ENCODE data around the gene WDR86.

WDR86 gene

GRCh38 chr7:151405588-151405987 is 4.2 kb downstream of the WDR86 start:
- DNase-seq: no peak

- no peak for DNase-seq
Observed at GRCh38 chr7:151405056-151405455, 4.8 kb downstream of the WDR86 start.

- DNase-seq: no peak
Observed at GRCh38 chr7:151404216-151405011, 5.4 kb downstream of the WDR86 start.

DNA sequence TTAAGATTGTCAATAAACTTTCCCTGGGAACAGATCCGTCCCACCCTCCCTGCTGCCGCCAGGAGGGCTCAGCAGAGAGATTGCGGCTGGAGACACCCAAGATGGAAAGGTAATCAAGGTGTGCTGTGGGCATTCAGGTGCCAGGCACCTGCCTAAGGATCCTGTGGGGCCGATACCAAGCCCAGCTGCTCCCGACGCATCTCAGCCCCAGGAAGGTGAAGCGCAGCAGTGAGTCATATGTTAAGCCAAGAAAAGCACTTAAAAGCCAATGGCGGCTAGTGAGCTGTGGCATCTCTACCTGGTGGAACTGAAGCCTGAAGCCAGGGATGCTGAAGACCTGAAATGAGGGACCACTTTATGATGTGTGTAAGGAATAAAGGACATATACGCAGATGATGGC is 6.1 kb downstream of the WDR86 start:
- no peak for DNase-seq

DNA sequence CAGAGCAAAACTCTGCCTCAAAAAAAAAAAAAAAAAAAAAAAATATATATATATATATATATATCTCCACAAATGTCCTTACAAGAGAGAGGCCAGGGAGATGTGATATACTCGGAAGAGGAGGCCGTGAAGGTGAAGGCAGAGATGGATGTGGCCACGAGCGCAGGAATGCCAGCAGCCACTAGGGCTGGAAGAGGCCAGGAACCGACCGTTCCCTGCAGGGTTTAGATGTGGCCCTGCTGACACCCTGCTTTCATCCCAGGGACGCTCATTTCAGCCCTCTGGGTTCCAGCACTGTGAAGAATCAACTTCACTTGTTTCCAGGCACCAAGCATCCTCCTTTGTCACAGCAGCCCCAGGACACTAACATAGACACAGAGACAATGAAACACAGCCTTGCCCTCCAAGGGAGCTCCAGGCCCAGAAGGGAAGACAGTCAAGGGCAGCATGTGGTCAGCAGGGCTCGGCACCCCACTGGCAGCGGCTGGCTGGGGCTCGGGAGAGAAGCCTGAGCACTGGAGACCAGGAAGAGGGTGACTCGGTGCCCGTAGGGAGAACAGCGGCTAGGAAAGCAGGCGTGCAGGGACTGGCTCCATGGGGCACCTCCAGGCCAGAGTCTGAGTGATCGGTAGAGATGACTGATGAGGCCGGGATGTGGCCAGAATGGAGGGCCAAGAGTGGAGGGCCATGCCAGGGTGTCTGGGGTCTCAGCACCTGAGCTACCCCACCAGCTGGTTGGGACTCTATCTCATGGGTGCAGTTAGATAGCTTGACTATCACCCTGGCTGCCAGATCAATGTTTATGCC is 7.6 kb downstream of the WDR86 start:
- DNase-seq: no peak

DNA sequence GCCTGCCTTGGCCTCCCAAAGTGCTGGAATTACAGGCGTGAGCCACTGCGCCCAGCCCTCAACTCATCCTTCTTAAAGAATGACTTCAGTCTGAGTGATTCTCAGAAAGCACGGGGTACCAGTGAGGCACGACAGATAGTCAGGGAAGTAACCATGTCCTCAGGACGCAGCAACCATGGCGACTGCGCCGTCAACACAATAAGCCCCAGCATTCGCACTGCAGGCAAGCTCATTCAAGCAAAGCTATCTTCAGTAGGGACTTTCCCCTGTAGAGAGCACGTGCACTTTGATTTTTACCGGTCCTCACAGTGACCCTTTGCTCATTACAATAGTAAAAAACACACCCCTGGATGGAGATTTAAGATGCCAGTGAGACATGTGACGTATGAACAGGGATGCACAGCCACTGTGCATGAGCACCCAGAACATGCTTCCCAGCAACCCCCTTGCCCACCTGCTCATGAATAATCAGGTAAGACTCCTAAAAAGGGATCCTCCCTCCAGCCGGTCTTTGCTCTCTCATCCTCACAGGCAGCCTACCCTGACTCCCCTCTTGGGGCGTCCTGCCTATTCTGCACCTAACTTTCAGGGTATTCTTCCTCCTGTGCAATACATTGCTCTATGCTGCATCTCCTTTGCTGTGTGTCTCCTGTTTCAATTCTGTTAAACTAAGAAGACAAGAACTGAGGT is 9.1 kb downstream of the WDR86 start:
- no peak for DNase-seq

DNA sequence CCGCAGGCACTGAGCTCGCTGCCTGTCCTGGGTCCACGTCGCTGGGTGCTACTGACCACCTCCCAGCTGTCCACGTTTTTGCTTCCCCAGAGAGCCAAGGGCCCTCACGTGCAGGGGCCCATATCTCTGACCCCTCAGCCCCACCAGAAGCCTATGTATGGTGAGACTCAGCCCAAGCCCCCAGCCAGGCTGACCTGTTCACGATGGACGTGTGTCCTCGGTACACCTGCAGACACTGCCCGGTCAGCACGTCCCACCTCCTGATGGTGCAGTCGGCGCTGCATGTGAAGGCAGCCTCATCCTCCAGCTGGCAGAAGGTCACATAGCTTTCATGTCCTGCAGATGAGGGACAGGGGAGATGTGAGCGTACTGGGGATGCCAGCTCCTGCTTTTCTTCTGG is 9.9 kb downstream of the WDR86 start:
- no peak for DNase-seq

DNA sequence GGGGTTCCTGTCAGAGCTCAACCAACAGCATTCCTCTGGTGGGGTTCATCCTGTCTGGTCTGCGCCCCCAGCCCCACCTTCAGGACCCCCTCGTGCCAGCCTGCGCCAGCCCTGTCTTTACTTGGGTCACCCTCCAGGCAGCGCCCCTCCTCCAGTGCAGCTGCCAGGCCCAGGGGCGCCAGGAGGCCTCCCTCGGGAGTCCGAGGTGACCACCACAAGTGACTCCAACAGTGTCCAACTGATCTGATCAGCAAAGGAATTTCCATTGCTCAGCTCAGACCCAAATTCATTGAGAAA is 10.6 kb downstream of the WDR86 start:
- DNase-seq: no peak

- DNase-seq: no peak
Observed at GRCh38 chr7:151398446-151399304, 11.2 kb downstream of the WDR86 start.

- DNase-seq: no peak
Observed at GRCh38 chr7:151397026-151397425, 12.8 kb downstream of the WDR86 start.

- no peak for DNase-seq
Observed at GRCh38 chr7:151396328-151396970, 13.4 kb downstream of the WDR86 start.

DNA sequence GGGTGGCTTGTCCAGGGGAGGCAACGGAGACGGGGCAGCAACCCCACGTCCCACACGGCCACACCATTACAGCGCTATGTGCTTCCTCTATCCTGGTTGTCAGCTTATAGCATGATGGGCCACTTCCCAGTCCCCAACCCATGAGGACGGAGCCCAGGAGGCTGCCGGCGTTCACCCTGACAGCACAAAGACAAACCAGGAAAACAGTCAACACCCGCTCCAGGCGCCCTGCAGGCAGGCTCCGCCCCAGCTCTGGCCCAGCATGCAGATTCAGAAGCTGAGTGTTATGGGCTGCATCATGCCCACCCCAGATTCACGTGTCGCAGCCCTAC is 14.8 kb downstream of the WDR86 start:
- no peak for DNase-seq

GRCh38 chr7:151394076-151395035 is 15.5 kb downstream of the WDR86 start:
- no peak for DNase-seq

- peak; percentile 25 for DNase-seq
Observed at GRCh38 chr7:151393031-151393977, 16.5 kb downstream of the WDR86 start.

DNA sequence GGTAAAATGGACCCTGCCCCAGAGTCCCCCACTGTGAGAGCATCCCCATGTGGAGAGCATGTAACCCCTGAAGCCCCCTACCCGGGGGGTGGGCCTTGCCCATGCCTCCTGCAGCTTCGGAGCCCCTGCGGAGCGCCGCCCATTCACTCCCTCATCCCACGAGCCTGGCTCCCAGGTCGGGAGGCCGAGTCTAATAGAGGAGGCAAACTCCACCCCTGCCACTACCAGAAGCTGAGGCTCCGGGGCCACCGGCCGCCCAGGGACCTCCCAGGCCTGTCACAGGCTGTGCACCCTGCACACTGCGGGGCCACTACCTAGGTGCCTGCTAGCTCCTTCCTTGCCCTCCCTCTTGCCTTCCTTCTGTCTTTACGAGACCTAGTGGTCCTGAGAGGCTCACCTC is 17.4 kb downstream of the WDR86 start:
- no peak for DNase-seq

DNA sequence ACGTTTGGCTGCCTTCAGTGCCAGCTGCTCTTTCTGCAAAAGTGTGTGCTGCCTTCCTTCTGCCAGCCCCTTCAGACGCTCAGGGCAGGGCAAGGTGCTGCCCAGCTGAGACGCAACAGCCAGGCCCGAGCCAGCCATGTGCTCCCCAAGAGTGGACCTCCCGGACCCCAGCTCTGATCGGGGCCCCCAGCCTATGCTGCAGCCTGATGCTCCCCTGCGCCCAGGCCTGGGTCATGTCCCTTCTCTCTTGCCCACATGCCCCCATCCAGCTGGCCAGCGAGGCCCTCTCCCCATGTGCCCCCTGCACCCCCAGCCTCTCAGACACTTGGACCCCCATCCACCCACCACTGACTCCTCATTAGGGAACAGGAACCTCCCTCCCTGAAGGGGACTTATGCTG is 17.8 kb downstream of the WDR86 start:
- no peak for DNase-seq

DNA sequence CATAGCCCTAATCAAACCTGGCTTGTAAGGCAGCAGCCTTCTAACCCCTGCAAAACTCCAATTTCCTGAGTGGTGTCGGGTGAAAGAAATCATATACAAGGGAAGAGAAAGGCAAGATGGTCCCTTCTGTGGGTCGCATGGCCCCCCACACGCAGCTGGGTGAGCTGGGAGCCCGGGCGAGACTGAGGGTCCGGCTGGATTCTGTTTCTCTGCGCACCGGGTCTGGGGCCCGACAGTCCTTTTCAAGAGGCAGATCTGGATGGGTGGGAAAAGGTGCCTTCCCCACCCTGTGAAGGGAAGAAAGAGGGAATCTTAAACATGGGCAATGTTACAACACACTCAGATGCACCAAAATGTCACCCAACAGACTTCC is 18.5 kb downstream of the WDR86 start:
- no peak for DNase-seq

DNA sequence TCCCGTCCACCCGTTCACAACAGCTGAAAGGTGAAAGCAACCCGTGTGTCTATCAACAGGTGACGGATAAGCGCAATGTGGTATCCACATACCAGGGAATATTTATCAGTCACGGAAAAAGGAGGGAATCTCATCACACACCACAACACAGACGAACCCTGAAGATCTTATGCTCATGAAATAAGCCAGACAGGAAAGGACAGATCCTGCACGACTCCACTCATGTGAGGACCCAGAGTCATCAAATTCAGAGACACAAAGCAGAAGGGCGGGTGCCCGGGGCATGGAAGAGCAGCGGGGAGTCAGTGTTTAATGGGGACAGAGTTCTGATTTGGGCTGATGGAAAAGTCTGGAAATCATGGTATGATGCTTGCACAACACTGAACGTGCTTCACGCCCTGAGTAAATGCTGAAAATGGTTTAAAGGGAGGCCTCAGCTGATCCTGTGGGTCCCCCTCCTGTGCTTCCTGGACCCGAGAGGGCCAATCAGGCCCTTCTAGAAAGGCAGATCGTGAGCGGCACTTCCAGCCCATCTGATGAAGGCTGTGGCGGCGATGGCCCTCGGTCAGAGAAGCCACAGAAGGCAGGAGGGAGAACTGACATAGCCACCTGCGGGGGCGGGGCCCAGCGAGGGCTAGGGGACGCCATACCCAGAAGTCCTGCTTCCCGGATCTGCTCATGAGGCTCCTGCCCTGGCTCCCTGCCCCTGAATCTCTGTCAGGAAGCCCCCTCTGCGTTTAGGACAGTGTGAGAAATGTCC is 19.1 kb downstream of the WDR86 start:
- no peak for DNase-seq

Measured in hematopoietic multipotent progenitor cell treated with erythropoietin and hydrocortisone succinate and interleukin-3 and kit ligand, for 6 days (in vitro differentiated cells).